DMS 273 (cell line): ENCODE data around the gene AVPR2.

Source experiments
- DNase-seq: peaks from one replicate; lab custom pipeline; 2025; ENCODE audit not compliant: unreplicated experiment; lab: John Stamatoyannopoulos, UW

The AVPR2 gene

DNA sequence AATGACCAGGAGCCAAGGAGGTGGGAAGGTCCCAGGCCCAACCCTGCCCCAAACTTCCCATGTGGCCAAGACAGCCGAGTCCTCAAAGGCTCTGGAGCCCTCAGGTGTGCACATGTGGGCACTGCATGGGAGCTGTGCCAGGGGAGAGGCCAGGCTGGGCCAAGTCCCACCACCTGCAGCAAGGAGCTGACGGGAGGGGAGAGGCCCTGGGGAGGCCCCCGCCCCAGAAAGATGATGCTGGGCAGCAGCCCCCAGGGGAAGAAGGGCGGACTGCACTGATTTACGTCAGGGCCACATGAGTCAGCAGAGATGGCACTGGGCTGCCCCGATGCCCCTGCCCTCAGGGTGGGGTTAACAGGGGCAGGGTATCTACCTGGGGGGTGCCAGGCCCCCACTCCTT lies 19.9 kb upstream of the AVPR2 start:
- DNase-seq: peak; percentile 84

DNA sequence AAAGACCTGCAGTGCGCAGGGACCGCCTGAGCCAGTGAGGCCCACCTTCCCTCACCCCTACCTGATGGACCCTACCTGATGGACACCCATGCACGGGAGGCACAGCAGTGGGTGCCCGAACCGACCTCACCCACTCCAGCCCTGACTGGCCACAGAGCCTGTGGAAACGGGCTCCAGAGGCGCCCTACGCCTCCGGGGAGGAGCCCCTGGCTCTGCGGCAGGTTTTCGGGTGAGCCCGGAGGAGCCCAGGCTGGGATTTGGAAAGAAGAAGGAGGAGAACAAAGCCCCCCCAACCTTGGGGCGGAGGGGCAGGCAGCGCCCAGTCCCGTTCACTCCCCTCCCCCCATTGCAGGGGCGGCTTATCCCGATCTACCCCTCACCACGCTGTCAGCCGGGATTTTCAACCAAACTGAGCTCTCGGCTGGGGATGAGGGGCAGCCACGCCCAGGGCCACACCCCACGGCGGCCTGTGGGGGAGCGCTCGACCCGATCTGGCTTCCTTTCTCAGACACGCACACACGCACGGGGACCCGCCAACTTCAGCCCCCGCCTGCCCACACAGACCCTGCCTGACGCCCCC lies 19.2 kb upstream of the AVPR2 start:
- peak; percentile 68 for DNase-seq

DNA sequence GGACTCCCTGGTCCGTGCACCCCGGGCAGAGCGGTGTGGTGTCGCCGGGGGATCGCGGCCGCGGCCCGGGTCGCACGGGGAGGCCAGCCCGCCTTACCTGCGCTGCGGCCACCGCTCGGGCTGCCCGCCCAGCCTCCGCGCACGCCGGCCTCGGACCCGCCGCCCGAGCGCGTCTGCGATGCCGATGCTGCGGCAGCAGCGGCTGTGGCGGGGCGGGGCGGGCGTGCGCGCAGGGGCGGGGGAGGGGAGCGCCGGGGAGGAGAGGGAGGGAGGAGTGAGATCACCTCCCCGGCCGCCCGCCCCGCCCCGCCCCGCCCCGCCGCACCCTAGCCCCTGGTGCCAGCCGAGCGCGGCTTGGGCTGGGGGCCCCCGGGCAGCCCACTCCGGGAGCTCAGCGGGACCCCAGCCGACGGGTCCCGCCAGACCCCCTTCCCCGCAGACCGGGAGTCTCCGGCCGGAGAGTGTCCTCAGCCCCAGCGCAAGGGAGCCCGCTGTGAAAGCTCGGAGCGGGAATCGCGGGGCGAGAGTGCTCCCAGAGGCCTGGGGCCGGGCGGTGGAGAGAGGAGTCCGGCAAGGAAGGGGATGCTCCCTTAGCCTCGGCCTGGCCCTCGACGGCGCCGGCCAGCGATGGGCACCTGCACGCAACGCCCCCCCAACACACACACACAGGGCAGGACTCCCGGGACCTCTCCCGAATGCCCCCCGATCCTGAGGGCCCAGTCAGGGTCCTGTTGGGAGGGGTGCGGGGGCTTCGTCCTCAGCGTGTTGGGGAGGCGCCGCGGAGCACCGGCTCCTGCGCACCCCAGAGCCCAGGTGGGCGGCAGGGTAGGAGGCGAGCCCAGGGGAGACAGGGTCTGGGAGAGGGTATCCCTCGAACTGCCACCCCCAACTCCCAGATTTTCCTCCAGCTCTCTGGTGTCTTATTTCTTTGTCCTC lies 18.2 kb upstream of the AVPR2 start, which contains the start of gene L1CAM:
Gene L1CAM, minus strand, starts transcription at position 206 of the 936 bp plus-strand sequence. CDS start 10,337 bp downstream, outside the sequence.
- peak; percentile 69 for DNase-seq

DNA sequence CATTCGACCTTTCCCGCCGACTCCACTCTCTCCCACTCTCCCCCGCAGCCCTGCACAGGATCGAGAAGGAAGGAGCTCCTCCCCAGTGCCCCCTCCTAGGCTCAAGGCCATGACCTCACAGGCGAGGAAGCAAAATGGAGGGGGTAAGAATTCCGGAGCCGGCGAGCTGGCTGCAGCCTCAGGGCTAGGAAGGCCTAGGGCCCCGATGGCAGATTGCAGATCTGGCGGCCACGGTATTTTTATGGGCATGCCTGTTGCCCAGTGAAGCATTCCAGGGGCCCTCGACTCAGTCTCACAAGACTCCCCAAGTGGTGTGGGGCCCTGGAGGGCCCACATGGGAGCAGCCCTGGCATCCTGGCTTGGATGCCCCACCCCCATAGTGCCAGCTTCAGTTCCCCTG lies 17.6 kb upstream of the AVPR2 start:
- DNase-seq: peak; percentile 78

DNA sequence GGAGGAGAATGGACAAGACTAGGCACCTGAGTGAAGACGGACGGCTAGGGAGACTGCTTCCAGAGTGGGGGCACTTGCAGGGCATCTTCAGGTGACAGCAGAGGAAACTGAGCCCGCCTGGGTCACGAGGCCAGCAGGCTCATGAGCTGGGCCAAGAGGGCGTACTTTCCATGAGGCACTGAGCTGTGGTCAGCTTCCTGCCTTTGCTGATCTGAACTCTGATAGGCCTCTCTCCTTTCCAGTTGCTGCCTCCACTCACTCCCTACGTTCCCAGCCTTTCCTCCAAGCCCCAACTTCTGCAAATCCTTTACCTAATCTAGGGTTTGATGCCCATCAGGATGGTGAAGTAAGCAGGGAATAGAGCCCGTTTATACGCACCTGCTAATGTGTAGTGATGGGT lies 17.1 kb upstream of the AVPR2 start:
- DNase-seq: no peak

DNA sequence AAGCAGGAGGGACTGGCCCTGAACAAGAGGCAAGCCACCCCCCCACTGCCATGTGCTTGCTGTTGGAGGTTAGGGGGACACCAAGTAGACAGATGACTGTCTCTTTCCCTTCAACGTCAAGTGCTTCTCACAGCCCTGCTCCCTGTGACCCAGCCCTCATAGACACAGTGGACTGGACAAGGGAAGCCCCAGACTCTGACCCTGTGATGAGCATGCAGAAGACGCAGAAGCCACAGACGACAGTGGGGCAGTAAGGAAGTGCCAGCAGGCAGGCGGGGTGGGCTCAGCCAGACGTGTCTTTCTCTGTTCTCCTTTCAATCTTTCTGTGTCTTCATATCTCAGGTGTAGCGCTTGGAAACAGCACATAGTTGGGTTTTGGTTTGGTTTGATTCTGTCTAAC lies 16.1 kb upstream of the AVPR2 start:
- DNase-seq: no peak

DNA sequence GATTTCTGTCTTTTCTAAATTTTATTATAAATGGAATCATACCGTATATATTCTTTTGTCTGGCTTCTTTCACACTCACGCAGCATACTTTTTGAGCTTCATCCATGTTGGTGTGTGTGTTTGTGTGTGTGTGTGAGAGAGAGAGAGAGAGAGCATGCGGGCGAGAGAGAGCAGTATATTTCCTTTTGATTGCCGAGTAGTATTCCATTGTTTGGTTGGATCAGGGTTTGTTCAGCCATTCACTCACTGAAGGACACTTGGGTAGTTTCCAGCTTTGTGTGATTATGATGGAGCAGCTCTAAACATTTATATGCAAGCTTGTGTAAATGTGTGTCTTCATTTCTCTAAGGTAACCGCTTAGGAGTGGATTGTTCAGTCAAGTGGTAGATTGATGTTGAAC lies 15.3 kb upstream of the AVPR2 start:
- DNase-seq: no peak

DNA sequence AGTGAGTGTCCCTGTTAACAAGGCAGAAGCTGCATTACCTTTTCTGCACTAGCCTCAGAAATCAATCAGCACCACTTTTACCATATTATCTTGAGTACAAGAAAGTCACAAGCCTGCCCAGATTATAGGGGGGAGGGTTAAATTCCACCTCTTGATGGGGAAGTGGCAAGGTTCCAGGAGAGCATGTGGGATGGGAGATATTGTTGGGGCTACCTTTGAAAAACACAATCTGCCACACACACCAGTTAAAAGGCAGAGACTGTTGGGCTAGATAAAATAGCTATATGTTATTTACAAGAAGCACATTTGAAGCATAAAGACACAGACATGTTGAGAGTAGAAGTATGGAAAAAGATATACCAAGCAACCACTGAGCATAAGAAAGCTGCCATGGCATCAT lies 6.6 kb upstream of the AVPR2 start:
- peak; percentile 95 for DNase-seq

DNA sequence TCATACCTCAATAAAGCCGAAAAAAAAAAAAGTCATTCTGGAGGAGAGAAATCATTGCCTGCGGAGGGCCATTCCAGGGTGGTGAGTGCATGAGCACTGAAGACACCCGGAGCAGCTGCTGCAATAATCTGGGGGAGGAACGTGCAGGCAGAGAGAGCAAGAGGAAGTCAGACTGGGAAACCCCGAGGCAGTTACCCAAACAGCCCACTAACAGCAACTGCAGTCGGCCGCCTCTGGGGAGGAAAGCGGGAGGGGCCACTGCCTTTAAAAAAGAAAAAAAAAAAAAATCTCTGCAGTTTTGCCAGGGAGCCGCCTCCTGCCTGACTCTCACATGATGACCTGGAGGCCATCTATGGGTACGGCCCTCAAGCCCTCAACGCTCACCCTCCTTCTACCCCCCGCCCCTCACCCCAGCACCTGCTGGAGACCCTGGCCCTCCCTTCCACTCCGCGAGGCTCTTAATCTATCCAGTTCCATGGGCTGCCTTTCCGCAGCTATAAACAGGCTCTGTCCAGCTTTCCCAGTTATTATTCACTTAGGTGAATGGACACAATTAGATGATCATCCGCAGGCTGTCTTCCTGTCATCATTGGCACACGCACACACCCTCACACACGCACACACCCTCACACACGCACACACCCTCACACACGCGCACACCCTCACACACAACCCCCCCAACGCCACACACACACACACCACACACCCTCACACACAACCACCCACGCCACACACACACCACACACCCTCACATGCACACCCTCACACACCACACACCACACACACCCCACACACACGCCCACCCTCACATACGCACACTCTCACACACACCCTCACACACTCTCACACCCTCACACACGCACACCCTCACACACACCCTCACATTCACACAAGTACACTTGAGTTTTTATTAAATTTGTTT lies 3.4 kb upstream of the AVPR2 start:
- peak; percentile 97 for DNase-seq

DNA sequence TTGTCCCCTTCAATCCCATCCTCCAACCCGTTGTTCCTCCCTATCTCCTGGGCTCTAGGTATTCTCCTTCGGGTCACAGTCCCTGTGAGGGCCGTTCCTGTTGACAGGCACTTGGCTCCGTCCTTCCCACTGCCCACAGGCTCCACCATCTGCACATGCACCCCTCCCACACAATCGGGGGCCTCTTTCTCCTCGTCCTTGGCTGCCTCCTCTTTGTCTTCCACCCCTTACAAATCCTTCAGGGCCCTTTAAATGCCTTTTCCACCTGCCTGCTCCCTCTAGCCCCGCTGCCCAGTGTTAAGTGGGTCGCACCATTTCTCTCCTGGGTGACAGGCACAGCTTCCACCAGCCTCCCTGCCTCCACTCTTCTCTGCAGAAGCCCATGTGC lies 2.7 kb upstream of the AVPR2 start:
- peak; percentile 68 for DNase-seq

DNA sequence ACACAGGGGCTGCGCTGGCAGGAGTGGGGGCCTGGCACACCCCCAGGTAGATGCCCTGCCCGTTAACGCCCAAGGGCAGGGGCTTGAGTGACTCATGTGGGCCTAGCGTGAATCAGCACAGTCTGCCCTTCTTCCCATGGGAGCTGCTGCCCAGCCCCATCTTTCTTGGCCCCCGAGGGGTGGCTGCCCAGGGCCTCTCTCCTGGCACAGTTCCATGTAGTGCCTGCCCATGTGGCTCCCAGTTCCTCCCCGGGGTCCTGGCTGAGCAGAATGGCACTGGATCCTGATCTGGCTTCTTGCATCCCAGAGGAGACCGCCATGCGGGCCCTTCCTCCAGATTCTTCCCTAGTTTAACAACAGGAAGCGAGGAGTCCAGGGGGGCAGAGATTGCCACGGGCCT lies 2.1 kb upstream of the AVPR2 start:
- peak; percentile 78 for DNase-seq

DNA sequence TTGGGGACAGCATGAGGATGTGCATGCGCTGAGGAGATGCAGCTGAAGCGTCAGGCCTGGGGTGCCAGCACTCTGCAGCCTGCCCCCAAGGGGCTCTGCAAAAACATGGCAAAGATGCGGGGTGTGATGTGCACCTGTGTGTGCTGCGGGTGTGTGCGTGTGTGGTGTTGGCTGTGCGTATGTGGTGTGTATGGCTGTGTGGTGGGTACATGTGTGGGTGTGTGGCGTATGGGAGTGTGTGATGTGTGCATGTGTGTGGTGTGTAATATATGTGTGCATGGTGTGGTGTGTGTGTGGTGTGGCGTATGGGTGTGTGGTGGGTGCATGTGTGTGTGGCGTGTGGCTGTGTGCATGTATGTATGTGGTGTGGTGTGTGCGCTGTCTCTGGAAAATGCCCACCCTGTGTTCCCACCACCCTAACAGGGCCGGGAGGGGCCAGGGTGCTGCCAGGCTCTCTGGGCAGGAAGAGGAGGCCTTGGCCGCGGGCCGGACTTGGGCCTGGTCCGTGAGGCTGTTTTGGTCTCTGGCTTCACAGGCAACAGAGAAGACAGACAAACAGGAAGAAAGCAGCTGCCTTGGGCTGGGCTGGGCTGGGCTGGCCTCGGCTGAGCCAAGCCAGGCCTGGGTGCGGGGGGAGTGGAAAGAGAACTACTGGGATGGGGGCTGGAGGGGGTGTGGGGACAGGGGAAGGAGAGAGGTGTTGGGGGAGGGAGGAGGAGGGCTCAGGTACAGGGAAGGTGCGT lies 1.1 kb upstream of the AVPR2 start:
- DNase-seq: no peak

DNA sequence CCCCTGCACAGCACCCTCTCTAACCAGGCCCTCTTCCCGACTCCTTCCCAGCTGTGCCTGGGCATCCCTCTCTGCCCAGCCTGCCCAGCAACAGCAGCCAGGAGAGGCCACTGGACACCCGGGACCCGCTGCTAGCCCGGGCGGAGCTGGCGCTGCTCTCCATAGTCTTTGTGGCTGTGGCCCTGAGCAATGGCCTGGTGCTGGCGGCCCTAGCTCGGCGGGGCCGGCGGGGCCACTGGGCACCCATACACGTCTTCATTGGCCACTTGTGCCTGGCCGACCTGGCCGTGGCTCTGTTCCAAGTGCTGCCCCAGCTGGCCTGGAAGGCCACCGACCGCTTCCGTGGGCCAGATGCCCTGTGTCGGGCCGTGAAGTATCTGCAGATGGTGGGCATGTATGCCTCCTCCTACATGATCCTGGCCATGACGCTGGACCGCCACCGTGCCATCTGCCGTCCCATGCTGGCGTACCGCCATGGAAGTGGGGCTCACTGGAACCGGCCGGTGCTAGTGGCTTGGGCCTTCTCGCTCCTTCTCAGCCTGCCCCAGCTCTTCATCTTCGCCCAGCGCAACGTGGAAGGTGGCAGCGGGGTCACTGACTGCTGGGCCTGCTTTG lies 1.1 kb downstream of the AVPR2 start:
- peak; percentile 92 for DNase-seq

DNA sequence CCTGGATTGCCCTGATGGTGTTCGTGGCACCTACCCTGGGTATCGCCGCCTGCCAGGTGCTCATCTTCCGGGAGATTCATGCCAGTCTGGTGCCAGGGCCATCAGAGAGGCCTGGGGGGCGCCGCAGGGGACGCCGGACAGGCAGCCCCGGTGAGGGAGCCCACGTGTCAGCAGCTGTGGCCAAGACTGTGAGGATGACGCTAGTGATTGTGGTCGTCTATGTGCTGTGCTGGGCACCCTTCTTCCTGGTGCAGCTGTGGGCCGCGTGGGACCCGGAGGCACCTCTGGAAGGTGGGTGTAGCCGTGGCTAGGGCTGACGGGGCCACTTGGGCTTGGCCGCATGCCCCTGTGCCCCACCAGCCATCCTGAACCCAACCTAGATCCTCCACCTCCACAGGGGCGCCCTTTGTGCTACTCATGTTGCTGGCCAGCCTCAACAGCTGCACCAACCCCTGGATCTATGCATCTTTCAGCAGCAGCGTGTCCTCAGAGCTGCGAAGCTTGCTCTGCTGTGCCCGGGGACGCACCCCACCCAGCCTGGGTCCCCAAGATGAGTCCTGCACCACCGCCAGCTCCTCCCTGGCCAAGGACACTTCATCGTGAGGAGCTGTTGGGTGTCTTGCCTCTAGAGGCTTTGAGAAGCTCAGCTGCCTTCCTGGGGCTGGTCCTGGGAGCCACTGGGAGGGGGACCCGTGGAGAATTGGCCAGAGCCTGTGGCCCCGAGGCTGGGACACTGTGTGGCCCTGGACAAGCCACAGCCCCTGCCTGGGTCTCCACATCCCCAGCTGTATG lies 1.8 kb downstream of the AVPR2 start:
- DNase-seq: no peak

DNA sequence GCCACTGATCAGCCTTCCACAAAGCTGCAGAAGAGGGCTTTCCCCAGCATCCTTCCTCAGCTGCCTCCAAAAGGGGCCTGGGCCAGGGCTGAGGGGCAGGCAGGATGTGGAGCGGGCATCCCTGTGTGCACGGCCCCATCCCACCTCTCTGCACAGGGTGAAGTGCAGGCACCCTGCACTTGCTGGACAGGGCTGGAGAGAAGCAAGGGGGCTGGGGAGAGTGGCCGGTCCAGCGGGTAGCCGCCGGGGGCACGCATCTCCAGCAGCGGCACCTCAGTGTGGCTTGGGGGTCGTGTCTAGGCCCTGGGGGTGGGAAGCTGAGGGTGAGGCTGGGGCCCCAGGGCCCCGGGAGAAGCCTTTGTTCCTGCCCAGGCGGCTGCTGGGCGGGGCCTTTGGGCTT lies 3.0 kb downstream of the AVPR2 start:
- no peak for DNase-seq

DNA sequence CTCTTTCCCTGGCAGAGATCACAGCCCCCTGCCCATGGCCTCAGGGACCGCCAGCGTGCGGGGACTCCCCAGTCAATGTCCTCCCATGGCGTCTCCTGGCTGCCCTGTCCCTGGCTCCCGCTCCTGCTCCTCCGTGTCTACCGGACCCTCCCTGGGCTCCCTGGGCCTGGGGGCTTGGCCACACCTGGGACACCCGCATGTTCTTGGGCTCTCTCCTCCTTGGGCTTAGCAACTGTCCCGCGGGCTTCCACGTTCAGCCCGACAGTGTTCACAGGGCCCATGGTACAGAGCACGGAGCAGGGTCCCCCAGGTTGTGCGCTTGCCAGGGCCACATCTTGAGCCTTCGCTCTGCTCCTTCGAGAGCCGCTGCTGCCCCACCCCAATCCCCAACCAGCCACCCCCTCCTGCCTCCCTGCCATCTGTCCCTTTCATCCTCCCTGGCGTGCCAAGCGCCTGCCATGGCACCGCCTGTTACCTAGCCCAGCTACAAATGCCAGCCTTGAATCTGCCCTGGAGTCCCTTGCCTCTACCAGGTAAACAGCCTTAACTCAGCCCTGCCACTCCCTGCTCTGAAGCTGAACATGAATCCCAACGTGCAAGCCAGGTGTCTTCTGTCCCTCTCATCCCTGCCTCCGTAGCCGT lies 3.9 kb downstream of the AVPR2 start:
- DNase-seq: peak; percentile 86

DNA sequence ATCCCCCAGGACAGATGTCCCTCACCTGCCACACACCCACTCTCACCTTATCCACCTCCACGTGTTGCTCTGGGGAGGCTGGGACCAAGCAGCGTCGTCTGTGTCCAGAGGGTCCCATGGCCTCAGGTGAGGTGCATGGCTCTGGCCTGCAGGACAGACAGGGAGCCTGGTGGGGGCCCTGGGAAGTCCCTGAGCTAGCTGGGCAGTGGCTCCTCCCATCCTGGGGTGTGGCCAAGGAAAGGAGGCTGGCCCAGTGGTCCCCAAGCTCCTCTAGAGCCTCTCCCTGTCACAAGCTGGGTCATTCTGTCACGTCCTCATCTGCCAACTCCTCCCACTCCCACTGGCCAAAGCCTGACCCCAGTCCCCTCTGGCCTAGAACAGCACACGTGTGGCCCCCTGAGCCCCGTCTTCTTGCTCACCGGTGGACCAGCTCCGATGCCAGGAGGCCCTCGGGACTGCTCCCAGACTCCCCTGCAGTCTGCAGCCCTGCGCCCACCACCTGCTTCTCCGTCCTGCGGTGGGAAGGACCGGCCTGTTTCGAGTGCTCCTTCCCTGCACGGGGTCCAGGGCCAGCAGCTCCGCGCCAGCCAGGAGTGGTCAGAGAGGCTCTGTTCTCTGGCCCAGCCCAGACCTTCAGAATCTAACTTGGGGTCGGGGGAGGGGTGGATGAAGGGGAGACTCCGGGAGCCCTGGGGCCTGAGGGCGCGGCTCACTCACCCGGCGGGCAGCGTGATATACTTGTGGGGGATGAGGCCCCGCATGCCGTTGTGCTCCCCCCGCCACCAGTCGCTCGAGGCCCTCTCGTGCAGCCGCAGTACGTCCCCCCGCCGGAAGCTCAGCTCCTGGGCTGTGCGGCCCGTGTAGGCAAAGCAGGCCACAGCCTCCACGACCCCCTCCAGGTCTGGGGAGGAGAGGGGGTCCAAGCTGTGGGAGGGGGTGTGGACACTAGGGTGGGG lies 4.8 kb downstream of the AVPR2 start:
- DNase-seq: peak; percentile 76

DNA sequence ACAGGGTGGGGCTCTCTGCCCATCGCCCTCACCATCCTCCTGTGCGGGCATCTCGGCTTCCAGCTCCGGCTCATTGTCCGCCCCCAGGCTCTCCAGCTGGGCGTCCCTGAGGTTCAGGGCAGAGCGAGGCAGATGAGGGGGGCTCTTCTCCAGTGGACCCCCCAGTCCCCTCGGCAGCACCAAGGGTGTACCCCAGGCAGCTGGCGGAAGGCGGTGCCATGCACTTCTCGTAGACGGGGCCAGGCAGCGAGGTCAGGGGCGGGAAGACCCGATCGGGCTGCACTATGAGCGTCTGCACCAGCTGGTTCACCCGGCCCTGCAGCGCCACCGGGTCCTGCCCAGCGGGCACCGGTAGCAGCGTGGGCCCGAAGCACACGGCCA lies 5.5 kb downstream of the AVPR2 start:
- DNase-seq: no peak
